ENCODE measurements around the gene CR1. TPM values are rescaled to one million over a fixed set of nuclear protein-coding genes. Genes with fewer than 3 reads are reported as not detected.
A peak's percentile ranks its signal among the peaks of the same experiment; 100 is the strongest.

Gene CR1
- total and polyA plus RNA-seq, 9 of the 15 experiments (the other 6 are each of a cell fraction or from before 2014, with no cell fraction given), result 0.07 to 0.47 (median 0.18) TPM

DNA sequence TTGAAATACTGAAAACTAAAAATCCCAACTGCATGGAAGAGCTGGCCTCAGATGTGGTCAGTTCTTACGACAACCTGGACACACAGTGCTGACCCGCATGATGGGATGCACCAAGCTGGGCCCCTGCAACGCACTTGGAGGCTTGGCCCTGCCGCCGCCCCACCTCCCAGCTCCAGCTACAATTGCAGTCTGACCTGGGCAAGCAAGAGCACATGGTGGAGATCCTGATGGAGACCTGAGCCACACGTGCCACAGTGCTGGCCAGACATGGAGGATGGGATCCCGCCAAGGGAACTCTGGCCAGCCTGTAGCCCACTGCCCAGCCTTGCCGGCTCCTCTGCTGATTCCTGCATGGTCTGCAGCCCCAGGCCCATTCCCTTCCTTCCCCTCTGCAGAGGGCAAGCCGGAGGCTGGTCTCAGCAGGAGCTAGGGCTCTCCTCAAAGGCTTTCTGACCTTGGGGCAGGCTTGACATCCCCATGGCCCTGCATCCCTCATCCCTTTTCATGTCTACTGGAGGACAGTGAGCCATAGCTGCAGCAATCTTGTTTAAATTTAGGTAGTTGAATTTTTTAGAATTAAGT, 163.0 kb downstream of the CR1 start (continued):
- peak; percentile 58; the same call in 1 of the 2 replicates for TF ChIP-seq POLR2G (IDR thresholded peaks at IDR 0.05; ENCODE audit: low read depth, low read length)
- TF ChIP-seq RBM14 (IDR thresholded peaks at IDR 0.05; ENCODE audit: borderline replicate concordance, insufficient read depth, low read depth, low read length), result no peak
- no peak for TF ChIP-seq SNRNP70 (optimal IDR thresholded peaks at IDR 0.05; ENCODE audit: low read depth, low read length)
- no peak for TF ChIP-seq YY1 (IDR thresholded peaks at IDR 0.05; ENCODE audit: borderline replicate concordance in 1 of 3, control insufficient read depth in 1 of 3, extremely low read depth in 1 of 3, insufficient read depth in 3 of 3, insufficient read length in 1 of 3, insufficient replicate concordance in 2 of 3, low read depth in 1 of 3, low read length in 2 of 3)
- TF ChIP-seq, protein P1, sequence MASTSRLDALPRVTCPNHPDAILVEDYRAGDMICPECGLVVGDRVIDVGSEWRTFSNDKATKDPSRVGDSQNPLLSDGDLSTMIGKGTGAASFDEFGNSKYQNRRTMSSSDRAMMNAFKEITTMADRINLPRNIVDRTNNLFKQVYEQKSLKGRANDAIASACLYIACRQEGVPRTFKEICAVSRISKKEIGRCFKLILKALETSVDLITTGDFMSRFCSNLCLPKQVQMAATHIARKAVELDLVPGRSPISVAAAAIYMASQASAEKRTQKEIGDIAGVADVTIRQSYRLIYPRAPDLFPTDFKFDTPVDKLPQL (IDR thresholded peaks at IDR 0.05; ENCODE audit: extremely low read depth, insufficient read length), result no peak
- TF ChIP-seq CREBBP (IDR thresholded peaks at IDR 0.05; ENCODE audit: low read depth, low read length), result no peak
- no peak for TF ChIP-seq ATF6 (CRISPR knock-in tag; IDR thresholded peaks at IDR 0.05)
- no peak for TF ChIP-seq MAX (CRISPR knock-in tag; IDR thresholded peaks at IDR 0.05)
- TF ChIP-seq ZNF354B (CRISPR knock-in tag; IDR thresholded peaks at IDR 0.05), result no peak
- no peak for TF ChIP-seq FOXK2 (conservative IDR thresholded peaks at IDR 0.05 in 1 of 2, IDR thresholded peaks at IDR 0.05 in 1 of 2; ENCODE audit: low read depth in 2 of 2)
- TF ChIP-seq, protein P2, sequence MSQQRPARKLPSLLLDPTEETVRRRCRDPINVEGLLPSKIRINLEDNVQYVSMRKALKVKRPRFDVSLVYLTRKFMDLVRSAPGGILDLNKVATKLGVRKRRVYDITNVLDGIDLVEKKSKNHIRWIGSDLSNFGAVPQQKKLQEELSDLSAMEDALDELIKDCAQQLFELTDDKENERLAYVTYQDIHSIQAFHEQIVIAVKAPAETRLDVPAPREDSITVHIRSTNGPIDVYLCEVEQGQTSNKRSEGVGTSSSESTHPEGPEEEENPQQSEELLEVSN (IDR thresholded peaks at IDR 0.05; ENCODE audit: borderline replicate concordance in 1 of 2, extremely low read depth in 1 of 2, insufficient read depth in 1 of 2, insufficient read length in 1 of 2, low read depth in 1 of 2, low read length in 1 of 2, poor library complexity in 1 of 2, severe bottlenecking in 1 of 2), result peak in 1 of 2 experiments; percentile 22
- no peak for TF ChIP-seq BCOR (IDR thresholded peaks at IDR 0.05)
- no peak for TF ChIP-seq PHF21A (IDR thresholded peaks at IDR 0.05; ENCODE audit: borderline replicate concordance, low read depth)
- no peak for TF ChIP-seq MTF1 (CRISPR knock-in tag; IDR thresholded peaks at IDR 0.05; ENCODE audit: borderline replicate concordance)
- TF ChIP-seq MED1 (CRISPR knock-in tag; IDR thresholded peaks at IDR 0.05; ENCODE audit: borderline replicate concordance), result no peak
- TF ChIP-seq, protein P3, sequence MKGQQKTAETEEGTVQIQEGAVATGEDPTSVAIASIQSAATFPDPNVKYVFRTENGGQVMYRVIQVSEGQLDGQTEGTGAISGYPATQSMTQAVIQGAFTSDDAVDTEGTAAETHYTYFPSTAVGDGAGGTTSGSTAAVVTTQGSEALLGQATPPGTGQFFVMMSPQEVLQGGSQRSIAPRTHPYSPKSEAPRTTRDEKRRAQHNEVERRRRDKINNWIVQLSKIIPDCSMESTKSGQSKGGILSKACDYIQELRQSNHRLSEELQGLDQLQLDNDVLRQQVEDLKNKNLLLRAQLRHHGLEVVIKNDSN (CRISPR knock-in tag; IDR thresholded peaks at IDR 0.05), result no peak
